Muscle layer of colon (tissue), 2 donors: ENCODE measurements around the gene ULBP2.
"Not testable (repeated sequence)": the region's sequence is repeated elsewhere in the genome, so short reads cannot be mapped to it uniquely, and the experiment has no call there.

Experiments
- H3K27ac ChIP-seq: one replicate; pipeline ENCODE4 v1.7.0; 2013; ENCODE audit warnings: low read depth, mild to moderate bottlenecking, low read length, moderate library complexity
- H3K27me3 ChIP-seq, 2 donors: one replicate each; pipeline ENCODE4 v1.7.0; 2013; ENCODE audit warnings: low read length in 2 of 2, mild to moderate bottlenecking in 2 of 2; ENCODE audit not compliant: insufficient read depth in 2 of 2, control insufficient read depth in 1 of 2
- H3K36me3 ChIP-seq: one replicate; pipeline ENCODE4 v1.7.0; 2013; ENCODE audit warnings: mild to moderate bottlenecking, low read length; ENCODE audit not compliant: insufficient read depth
- H3K4me1 ChIP-seq: one replicate; pipeline ENCODE4 v1.7.0; 2013; ENCODE audit warnings: mild to moderate bottlenecking, low read length; ENCODE audit not compliant: insufficient read depth
- H3K4me3 ChIP-seq, 2 donors: one replicate each; pipeline ENCODE4 v1.7.0; 2013; ENCODE audit warnings: low read length in 2 of 2, low read depth in 1 of 2, mild to moderate bottlenecking in 1 of 2, moderate library complexity in 1 of 2
- H3K9ac ChIP-seq: one replicate; pipeline ENCODE4 v1.7.0; 2013; ENCODE audit warnings: low read length
- H3K9me3 ChIP-seq: one replicate; pipeline ENCODE4 v1.7.0; 2013; ENCODE audit warnings: mild to moderate bottlenecking, low read length
- donor health status: abdominal sarcoma.
- donor health status: Adenocarcinoma of cecum.

ULBP2 gene

DNA sequence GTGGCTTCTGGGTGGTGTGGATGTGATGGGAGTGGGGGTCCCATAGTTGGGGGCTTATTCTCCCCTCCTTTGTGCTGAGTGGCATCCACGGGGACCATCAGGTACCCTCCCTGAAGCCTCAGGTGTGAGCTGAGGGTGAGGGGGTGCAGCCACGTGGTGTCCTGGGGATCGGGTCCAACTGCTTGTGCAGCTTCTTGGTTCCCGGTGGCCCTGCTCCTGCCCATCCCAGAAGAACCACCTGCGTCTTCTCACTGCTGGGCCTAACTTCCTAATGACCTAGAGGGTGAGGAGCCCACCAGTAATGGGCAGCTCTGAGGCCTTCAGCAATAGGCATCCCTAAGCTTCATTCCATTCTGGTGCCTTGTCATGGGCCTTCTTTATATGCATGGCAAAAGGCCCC is 1.5 kb downstream of the ULBP2 start:
- H3K27ac ChIP-seq, H3K36me3 ChIP-seq, H3K9me3 ChIP-seq, H3K9ac ChIP-seq, H3K4me3 ChIP-seq: not testable (repeated sequence)
- Histone ChIP-seq H3K4me1 (peaks cover 11% of the 10 kb centered on the region), H3K27me3 (peaks cover 36 to 46% of the 10 kb centered on the region in 2 donors)

DNA sequence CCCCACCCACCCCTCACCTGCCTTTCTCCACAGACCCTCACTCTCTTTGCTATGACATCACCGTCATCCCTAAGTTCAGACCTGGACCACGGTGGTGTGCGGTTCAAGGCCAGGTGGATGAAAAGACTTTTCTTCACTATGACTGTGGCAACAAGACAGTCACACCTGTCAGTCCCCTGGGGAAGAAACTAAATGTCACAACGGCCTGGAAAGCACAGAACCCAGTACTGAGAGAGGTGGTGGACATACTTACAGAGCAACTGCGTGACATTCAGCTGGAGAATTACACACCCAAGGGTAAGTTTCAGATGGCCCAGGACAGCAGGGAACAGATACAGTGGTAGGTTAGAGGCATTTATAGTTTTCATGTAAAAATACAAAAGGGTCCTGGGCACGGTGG is 3.5 kb downstream of the ULBP2 start:
- not testable (repeated sequence) for H3K36me3 ChIP-seq, H3K4me1 ChIP-seq, H3K27ac ChIP-seq, H3K9ac ChIP-seq, H3K4me3 ChIP-seq, H3K9me3 ChIP-seq
- peaks cover 16 to 29% of the 10 kb centered on the region in 2 donors for H3K27me3 ChIP-seq

DNA sequence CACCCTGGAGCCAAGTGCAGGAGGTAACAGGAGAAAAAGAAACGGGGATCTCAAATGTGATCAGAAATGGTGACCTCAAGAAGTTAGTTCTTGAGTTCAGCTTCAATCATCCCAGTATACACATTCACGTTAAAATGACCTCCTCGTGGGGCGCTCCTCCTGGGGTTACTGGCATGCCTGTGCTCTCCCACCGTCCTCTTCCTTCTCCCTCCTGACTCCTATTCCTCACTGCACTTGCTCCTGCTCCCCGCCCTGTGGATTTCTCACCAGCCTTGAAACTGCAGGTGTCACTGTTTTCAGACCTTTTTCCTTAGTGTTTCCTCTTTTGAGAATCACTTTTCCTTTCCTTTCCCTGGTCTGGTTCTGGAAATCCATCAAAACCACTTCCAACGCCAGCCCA is 4.8 kb downstream of the ULBP2 start:
- H3K36me3 ChIP-seq, H3K4me1 ChIP-seq: not testable (repeated sequence)

DNA sequence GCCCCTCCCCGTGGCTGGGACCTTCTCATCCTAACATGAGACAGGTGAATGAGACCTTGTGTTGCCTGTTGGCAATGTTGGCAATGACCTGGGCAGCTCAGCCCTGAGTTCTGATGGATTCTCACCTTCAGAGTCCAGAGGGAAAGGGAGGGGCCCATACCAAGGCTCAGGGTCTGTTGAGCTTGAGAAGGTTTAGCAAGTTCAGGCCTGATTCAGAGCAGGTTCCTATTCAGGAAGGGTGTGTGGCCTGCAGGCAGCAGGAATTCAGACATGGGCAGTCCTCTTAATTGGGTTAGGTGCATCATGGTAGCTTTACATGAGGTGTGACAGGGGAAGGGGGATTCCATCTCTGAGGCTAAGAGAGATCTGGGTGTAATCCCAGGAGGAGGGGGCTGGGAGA is 5.7 kb downstream of the ULBP2 start:
- H3K4me3 ChIP-seq, H3K27ac ChIP-seq, H3K36me3 ChIP-seq, H3K9ac ChIP-seq, H3K4me1 ChIP-seq, H3K9me3 ChIP-seq: not testable (repeated sequence)
- peaks cover 10 to 26% of the 10 kb centered on the region in 2 donors for H3K27me3 ChIP-seq

More for the DNA sequence above, 4.8 kb downstream of the ULBP2 start:
- H3K4me3 ChIP-seq, H3K27ac ChIP-seq, H3K9me3 ChIP-seq, H3K9ac ChIP-seq: not testable (repeated sequence)
- H3K27me3 ChIP-seq, result peaks cover 7 to 26% of the 10 kb centered on the region in 2 donors

DNA sequence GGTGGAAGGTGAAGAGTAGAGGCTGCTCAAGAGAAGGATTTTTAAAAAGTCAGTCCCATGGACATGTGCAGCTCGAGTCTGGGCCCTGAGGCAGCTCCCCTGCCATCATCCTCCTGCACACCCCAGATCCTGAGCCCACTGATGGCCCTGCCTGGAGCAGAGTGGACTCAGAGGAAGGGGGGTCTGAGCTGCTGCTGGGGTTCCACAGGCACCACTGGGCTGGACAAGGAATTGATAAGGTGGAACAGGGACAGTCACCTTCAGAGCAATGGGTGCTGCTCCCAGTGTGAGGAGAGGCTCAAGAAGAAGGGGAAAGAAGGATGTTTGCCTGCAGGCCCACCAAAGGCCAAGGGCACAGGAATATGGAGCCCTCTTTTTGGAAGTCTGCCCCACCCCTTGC is 6.2 kb downstream of the ULBP2 start:
- H3K27ac ChIP-seq, result no peak overlapping the region
- no peaks in the 10 kb centered on the region for H3K36me3 ChIP-seq
- peaks cover 15 to 28% of the 10 kb centered on the region in 2 donors for H3K27me3 ChIP-seq
- H3K9me3 ChIP-seq, result no peaks in the 10 kb centered on the region
- H3K9ac ChIP-seq, result no peak overlapping the region
- no peak overlapping the region for H3K4me3 ChIP-seq
- H3K4me1 ChIP-seq, result no peaks in the 10 kb centered on the region

DNA sequence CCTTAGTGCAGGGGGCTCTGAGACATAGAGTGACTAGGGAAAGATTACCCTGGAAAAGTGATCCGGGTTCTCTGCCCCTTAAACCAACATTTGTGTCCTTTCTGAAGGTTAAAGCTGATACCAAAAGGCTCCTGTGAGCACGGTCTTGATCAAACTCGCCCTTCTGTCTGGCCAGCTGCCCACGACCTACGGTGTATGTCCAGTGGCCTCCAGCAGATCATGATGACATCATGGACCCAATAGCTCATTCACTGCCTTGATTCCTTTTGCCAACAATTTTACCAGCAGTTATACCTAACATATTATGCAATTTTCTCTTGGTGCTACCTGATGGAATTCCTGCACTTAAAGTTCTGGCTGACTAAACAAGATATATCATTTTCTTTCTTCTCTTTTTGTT is 6.8 kb downstream of the ULBP2 start:
- H3K4me1 ChIP-seq, result no peaks in the 10 kb centered on the region
- H3K9ac ChIP-seq, result no peak overlapping the region
- H3K27ac ChIP-seq, result no peak overlapping the region
- peaks cover 18 to 33% of the 10 kb centered on the region in 2 donors for H3K27me3 ChIP-seq
- H3K36me3 ChIP-seq, result no peaks in the 10 kb centered on the region
- no peak overlapping the region for H3K4me3 ChIP-seq
- no peaks in the 10 kb centered on the region for H3K9me3 ChIP-seq

DNA sequence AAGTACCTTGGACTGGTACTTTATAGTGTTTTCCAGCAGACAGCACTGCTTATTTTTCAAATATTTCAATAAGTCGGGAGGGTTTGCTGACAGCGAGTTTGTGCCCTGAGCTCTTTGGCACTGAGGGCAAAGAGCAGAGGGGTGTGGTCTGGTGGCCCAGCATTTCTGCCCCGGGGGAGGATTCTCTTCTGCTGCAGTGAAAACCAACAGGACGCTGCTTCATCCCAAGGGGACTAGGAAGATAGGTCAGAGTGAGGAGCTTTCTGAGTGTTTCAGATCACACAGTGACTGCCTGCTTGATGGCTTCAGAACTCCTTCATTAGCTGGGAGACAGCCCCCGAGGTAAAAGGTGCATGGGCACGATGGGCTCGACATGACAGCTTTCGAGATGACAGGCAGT is 8.6 kb downstream of the ULBP2 start:
- H3K4me3 ChIP-seq, result no peak overlapping the region
- H3K36me3 ChIP-seq, result no peaks in the 10 kb centered on the region
- no peak overlapping the region for H3K9ac ChIP-seq
- H3K9me3 ChIP-seq, result no peaks in the 10 kb centered on the region
- H3K27me3 ChIP-seq, result peaks cover 22 to 47% of the 10 kb centered on the region in 2 donors
- H3K27ac ChIP-seq, result no peak overlapping the region
- H3K4me1 ChIP-seq, result no peaks in the 10 kb centered on the region

DNA sequence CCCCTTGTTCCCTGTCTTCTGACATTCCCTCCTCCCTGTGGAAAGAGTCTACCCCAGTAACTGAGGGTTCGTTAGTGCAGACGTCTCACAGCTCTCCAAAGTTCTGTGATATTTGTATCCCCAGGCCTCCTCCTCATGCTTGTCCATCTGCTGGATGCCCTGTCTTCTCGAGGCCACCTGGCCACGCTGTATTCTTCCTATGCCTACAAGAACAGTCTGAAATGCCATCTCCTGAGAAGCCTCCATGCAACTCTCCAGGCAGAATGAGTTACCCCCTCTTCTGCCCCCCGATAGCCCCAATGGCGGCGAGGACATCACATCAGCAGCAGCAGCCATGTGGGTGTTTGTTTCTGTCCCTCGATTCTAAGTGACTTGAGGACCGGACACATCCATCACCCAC is 9.3 kb downstream of the ULBP2 start:
- H3K9me3 ChIP-seq, result no peaks in the 10 kb centered on the region
- H3K27ac ChIP-seq, result no peak overlapping the region
- H3K9ac ChIP-seq, result no peak overlapping the region
- no peaks in the 10 kb centered on the region for H3K36me3 ChIP-seq
- no peak overlapping the region for H3K4me3 ChIP-seq
- peaks cover 28 to 54% of the 10 kb centered on the region in 2 donors for H3K27me3 ChIP-seq
- H3K4me1 ChIP-seq, result no peaks in the 10 kb centered on the region

DNA sequence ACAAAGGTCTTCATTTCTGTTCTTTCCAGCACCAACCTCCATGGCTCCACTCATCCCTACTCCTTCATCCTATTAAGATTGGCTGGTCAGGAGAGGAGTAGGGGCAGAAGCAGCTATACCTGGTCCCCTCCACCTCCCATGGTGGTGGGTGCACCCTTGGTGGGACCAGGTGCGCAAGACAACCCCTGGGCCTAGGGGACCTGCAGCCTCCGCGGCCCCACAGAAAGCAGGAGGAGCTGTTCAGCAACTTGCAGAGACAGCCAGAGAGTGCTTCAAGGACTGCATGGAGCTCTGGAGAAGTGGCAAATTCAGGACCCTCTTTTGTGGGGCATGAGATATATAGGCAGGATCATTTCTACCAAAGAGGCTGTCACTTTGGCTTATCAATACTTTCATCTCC is 9.8 kb downstream of the ULBP2 start:
- H3K4me1 ChIP-seq, result no peaks in the 10 kb centered on the region
- H3K27me3 ChIP-seq, result peaks cover 32 to 57% of the 10 kb centered on the region in 2 donors
- no peak overlapping the region for H3K27ac ChIP-seq
- H3K4me3 ChIP-seq, result no peak overlapping the region
- no peaks in the 10 kb centered on the region for H3K36me3 ChIP-seq
- no peaks in the 10 kb centered on the region for H3K9me3 ChIP-seq
- H3K9ac ChIP-seq, result no peak overlapping the region

DNA sequence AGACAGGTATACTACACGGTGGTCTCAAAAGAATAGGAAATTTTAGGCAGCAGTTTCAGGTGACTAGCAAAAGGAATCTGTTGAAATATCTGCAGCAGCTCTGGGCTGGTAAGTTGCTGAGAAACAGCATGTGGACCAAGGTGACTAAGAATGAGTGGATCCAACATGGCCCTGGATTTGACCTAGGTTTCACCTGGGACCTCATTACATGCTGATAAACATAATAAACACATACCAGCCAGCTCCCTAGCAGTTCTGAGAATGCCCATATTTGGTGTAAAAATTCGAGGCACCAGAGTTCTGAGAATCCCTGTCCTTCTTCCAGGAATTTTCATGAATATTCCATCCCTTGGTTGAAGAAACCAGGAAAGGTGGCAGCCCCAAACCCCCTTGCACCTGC is 11.6 kb downstream of the ULBP2 start:
- H3K27me3 ChIP-seq, result peaks cover 32 to 58% of the 10 kb centered on the region in 2 donors

DNA sequence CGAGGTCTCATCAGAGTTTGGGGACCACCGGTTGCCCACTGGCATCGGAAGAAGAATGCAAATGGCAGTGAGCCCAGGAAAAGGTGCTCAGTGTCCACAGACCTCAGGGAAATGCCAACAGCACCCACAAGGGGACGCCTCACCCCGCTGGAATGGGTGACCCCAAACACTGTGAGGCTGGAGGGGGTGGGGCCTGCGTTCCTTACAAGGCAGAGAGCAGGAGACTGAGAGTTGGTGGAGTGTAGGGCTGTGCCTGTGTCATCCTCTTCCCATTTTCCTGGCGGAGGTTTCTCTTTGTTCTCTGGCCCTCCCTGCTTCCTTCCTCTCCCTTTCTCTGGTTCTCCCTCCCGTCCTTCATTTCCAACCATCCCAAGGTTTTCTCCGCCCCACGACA is 12.1 kb downstream of the ULBP2 start:
- not testable (repeated sequence) for H3K9ac ChIP-seq, H3K4me1 ChIP-seq, H3K9me3 ChIP-seq, H3K4me3 ChIP-seq, H3K27ac ChIP-seq, H3K36me3 ChIP-seq
- H3K27me3 ChIP-seq, result peaks cover 32 to 57% of the 10 kb centered on the region in 2 donors

More for the DNA sequence above, 11.6 kb downstream of the ULBP2 start:
- H3K27ac ChIP-seq, H3K4me1 ChIP-seq, H3K9me3 ChIP-seq, H3K9ac ChIP-seq, H3K36me3 ChIP-seq, H3K4me3 ChIP-seq: not testable (repeated sequence)

DNA sequence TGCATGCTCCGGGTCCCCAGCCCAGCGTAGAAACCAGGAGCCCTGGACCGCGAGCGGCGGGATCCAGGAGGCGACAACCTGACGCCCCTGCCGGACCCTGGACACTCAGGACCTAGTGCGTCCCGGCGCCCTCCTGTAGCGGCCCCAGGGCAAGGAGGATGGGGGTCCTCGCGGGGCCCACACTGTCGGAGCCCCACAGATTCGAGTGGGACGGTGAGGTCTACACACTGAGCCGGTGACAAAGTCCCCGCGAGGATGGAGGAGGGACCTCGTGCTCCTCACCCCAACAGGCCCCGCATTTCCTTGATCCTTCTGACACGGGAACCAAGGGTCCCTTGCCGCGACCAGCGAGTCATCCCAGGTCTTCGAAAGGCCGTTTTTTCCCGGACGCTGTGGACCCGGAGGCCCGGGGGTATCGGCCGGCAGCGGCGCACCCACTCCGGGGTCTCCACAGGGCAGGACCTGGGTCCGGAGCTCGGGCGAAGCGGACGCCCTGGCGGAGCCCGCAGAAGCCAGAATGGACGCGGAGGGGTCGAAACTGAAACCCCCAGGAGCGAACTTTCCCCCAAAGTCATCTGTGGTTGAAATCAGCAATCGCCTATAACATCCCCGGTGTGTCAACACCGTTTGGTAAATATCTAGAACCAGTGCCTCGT is 12.6 kb downstream of the ULBP2 start:
- H3K36me3 ChIP-seq, H3K9me3 ChIP-seq, H3K4me1 ChIP-seq, H3K27ac ChIP-seq, H3K4me3 ChIP-seq, H3K9ac ChIP-seq: not testable (repeated sequence)
- peaks cover 32 to 57% of the 10 kb centered on the region in 2 donors for H3K27me3 ChIP-seq
